LHCN-M2 (cell line): ENCODE results near the gene RWDD4. TPM values are rescaled to one million over a fixed set of nuclear protein-coding genes. Genes with fewer than 3 reads are reported as not detected.

Experiments
- DNase-seq: peaks from one replicate; pipeline ENCODE4 v3.0.0-alpha.2; 2012; ENCODE audit warnings: low read depth
- total RNA-seq: library from RNA; depleted of rRNA; stranded (reverse); fragments of >200 nt; gene quantifications from 2 replicates; pipeline ENCODE4 v1.2.3, GENCODE V29; 2014; rRNA removed

Gene RWDD4
- total RNA-seq, 1 experiment from 2014 or later: 42.2 TPM

- no peak for DNase-seq
These were observed 57.6 kb downstream of the RWDD4 start for GRCh38 chr4:183601381-183601780.

DNA sequence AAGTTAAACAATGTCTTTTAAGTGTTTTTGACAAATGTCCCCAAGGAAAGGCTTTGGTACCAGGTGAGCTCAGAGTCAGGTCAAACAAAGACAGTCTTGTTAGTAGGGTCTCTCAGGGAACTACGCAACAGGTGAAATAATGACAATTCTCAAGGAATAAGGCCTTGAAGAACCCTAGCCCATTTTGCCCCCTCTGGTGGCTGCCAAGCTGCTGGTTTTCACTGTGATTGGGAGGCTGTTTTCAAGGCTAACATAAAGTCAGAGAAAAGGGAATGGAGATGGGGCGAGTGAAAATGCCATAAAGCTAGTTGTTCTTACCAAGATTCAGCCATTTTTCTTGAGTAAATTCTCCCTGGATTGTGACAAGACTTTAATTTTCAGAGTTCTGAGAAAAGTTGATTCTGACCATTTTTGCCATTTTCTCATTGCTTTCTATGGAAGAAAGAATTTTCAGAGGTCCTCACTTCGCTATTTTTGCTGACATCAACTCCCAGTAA, 58.7 kb downstream of the RWDD4 start:
- DNase-seq: no peak

- no peak for DNase-seq
These were observed 59.3 kb downstream of the RWDD4 start for GRCh38 chr4:183599690-183600089.

- no peak for DNase-seq
These were observed 59.7 kb downstream of the RWDD4 start for GRCh38 chr4:183599284-183599683.

DNA sequence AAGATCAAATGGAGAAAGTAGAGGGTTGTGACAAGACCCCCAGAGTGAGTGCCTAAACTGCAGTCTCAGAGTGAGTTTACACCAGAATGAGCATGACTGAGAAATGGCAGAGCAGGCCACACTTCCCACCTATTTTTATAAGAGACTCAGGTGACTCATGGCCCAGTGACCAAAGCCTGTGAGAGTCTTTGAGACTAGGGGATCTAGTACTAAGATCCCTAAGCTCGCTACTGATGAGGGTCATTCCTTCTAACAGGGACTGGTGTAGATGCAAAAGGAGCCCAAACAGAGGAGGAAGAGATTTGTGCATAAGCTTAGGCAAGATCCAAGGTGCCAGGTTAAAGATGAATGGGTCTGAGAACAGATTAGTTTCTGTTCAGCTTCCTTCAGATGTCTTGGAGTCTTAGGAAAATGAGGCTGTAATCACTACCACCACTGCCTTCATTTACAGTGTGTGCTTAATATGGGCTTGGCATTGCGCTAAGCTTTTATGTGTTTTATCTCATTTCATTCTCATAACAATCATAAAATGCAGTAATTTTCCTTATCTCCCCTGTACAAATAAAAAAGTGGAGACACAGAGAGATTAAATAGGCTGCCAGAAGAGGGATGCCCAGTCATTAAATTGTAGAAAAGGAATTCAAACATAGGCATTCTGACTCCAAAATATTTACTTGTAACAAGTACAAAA, 62.8 kb downstream of the RWDD4 start:
- no peak for DNase-seq

DNA sequence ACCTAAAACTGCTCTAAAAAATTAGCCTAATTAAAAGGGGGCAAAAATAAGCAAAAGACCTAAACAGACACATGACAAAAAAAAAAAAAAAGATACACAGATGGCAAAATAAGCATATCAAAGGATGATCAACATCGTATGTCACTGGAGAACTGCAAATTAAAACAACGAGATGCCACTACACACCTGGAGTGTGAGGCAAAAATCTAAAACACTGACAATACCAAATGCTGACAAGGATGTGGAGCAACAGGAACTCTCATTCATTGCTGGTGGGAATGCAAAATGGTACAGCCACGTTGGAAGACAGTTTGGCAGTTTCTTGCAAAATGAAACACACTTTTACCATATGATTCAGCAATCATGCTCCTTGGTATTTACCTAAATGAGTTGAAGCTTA, 64.2 kb downstream of the RWDD4 start:
- no peak for DNase-seq

- peak; percentile 50 for DNase-seq
These were observed 67.7 kb downstream of the RWDD4 start for GRCh38 chr4:183591301-183591700.

Other genes starting within 250 kb of the RWDD4 start
- gene CDKN2AIP, start 214.5 kb downstream of the RWDD4 start, total RNA-seq: 15.3 and 18.9 TPM in 2 replicates
- gene ING2, start 154.1 kb downstream of the RWDD4 start, total RNA-seq: 7.1 and 11.1 TPM in 2 replicates
- 27.4 and 31.9 TPM in 2 replicates for gene TRAPPC11, start 108 bp upstream of the RWDD4 start, total RNA-seq
- under 0.01 TPM in 1 of 2 replicates, not detected in the other for gene STOX2, start 246.1 kb upstream of the RWDD4 start, total RNA-seq